Right renal cortex interstitium (tissue), 3 donors: Measurements from ENCODE around the gene PRDM16. TPM values are rescaled to one million over a fixed set of nuclear protein-coding genes. Genes with fewer than 3 reads are reported as not detected.
"Not testable (repeated sequence)": the region's sequence is repeated elsewhere in the genome, so short reads cannot be mapped to it uniquely, and the experiment has no call there.

ENCODE experiments used
- DNase-seq, 3 donors: peaks; one replicate each; pipeline ENCODE4 v3.0.0-alpha.2; 2013; ENCODE audit warnings: low read depth in 3 of 3, low spot score in 2 of 3
- polyA plus RNA-seq, 3 donors: library from polyadenylated mRNA; unstranded; fragments of 120-200 nt; gene quantifications; one replicate each; pipeline ENCODE4 v1.2.1, GENCODE V29; 2013; ENCODE audit not compliant: insufficient read length in 3 of 3

The PRDM16 gene
- polyA plus RNA-seq, 3 donors = 4.8 to 6.6 (median 6.4) TPM

DNA sequence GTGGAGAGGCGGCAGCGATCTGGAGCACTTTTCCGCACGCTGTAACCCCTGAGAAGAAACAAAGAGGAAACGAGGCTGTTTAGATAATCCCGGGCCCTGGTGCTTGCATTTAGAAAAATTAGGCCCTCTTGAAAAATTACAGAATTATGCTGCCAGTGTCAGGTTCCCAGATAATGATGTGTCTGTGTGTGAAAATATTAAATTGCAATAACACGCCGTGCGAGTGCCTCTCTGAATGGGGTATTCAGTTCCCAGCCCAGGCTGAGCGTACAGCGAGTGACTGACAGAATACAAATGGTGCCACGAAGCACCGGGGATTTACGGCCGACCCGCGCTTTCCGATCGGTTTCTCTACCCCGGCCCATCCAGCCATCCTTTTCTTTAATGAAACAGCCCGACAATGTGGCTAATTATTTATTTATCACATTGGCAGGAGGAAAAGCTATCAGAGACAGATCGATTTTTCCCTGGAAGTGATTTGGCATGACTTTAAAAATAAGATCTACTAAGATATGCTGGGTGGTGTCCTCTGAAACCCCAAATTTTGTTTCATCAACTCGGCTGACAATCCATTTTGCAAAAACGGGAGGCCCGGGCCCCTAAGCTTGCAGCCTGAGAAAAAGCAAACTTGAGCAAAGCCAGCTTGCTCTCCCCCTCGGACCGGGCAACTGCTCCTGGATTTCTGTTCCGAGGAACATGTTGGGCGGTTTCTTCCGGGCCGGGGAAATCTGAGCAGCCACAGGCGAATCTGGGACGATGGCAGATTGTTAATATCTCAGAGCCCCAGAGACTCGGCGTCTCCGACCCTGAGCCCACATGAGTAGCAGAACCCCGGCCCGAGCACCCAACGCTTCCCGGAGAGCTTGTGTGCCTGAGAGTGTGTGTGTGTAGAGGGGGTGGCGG is 11.3 kb downstream of the PRDM16 start:
- no peak for DNase-seq

GRCh38 chr1:3081171-3081683 is 12.2 kb downstream of the PRDM16 start:
- DNase-seq = no peak

DNA sequence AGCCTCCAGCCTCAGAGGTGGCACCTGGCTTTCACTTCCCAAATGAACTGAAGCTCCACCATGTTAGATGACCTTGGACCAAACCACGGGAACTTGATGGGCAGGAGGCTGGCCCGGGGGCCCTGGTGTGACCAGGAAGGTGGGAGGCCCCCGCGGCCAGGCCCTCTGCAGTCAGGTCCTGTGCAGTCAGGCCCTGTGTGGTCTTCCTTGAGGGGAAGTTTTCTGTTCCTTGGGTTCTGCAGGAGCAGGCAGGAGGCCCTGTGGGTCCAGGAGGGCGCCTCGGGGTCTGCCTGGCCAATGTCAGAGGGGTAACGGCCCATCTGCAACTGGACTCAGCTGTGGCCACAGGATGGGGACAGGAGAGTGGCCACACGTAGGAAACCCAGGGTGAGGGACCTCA is 13.0 kb downstream of the PRDM16 start:
- DNase-seq = no peak

DNA sequence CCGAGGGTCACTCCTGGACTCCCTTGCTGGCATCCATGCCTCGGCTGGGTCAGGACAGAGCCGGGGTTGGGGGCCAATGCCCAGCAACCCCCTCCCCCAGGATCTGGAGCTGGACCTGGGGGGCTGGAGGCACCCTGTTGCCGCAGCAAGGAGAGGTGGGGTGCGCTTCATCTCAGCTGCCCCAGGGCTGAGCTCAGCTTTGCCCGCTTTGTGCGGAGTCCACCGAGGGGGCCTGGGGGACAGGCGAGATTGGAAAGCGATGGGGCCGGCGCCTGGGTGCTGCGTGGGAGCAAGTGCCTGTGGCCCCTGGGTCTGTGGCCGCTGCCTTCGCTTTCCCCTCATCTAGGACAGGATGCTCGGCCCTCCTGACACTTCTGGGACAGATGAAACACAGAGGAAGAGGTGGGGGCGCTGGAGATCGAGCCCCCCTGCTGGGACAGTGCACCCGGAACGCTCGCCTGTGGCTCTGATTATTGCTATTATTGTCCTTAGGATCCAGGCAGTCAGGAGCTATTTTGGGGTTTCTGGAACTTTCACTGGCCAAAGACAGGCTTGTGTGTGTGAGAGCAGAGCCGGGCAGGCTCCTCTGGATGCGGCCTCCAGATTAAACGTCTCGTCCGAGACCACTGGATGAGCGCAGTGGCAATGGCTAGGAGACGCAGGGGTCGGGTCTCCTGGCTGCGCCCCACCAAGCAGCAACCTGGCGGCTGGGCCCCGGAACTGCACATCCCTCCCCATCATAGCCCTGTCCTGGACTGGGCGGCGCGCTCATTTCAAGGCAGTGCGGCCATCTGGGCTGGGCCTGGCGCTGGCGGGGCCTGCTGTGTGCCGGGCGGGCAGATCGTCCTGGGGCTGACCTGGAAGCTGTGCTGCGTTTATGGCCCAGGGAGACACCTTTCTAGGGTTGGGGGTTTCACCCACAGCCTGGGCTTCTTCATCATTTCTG is 13.8 kb downstream of the PRDM16 start:
- no peak for DNase-seq

GRCh38 chr1:3084154-3084553 is 15.2 kb downstream of the PRDM16 start:
- DNase-seq = no peak

GRCh38 chr1:3084726-3085125 is 15.7 kb downstream of the PRDM16 start:
- no peak for DNase-seq

DNA sequence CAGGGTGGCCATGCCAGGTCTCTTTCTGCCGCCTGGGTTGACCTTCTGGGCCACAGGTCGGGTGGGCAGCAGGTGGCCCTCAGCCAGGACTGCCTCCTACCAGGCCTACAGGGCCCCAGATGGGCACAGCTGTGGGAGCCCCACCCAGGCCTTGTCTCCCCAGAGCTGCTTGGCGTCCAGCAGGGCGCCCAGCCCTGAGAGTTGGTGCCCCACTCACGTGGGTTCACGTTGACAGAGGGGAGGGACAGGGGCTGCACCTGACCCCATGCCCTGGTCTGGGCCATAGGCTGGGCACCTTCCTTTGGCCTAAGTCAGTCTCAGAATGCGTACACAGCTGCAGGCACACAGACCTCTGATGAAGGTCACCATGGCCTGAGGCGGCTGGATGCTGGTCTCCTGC is 16.7 kb downstream of the PRDM16 start:
- DNase-seq = no peak

GRCh38 chr1:3086272-3086974 is 17.4 kb downstream of the PRDM16 start:
- no peak for DNase-seq

DNA sequence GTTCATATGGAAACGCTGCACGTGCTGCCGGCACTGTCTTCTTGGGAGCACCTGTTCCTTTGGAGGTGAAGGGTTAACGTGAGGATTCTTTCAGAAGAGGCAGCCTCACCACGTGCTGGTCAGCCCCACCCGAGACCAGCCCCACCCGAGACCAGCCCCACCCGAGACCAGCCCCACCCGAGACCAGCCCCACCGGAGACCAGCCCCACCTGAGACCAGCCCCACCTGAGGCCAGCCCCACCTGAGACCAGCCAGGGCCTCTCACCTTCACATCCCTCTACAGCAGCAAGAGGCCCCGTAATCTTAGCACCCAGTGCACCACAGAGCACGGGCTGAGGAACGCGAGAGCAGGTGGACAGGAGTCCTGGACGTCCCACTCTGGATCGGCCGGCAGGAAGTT is 18.0 kb downstream of the PRDM16 start:
- DNase-seq = no peak

DNA sequence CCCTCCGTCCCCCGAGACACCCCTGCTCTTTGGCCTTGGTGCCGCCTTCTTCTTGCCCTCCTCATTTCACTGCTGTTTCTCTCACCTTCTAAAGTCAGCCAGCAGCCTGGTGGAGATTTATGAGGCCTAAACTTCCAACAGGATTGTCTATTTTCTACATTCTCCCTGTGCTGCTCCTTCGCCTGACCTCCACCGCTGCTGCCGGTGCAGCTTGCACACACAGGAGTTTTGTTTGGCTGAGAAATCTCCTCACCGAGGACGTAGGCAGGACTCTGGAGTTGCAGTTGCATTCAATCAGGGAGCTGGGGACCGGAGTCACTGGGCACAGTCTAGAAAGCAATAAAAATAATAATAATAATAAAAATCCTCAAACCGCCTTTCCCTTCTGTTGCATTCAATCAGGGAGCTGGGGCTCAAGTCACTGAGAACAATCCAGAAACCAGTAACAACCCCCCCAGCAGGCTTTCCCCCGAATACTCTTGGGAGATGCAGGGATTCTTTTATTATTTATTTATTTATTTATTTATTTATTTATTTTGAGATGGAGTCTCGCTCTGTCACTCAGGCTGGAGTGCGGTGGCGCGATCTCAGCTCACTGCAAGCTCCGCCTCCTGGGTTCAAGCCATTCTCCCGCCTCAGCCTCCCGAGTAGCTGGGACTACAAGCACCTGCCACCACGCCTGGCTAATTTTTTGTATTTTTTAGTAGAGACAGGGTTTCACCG is 19.1 kb downstream of the PRDM16 start:
- not testable (repeated sequence) for DNase-seq

DNA sequence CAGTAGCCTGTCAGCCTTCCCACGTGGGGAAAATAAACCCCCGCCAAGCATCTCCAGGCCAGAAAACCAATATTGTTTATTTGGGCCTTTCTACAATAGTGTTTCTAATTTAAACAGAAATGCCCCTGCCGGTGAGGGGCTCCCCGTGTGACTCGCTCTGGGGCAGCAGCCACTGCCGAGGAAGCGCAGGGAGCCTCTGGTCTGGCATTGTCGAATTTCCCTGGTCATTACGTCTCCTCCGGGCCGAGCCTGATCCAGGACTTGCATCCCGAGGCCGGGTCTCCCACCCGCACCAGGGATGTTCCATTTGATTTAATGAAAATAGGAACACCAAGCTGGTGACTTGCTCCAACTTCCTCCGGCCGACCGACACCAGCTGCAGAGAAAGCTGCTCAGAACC is 20.5 kb downstream of the PRDM16 start:
- no peak for DNase-seq

GRCh38 chr1:3091334-3091733 is 22.3 kb downstream of the PRDM16 start:
- no peak for DNase-seq

GRCh38 chr1:3092530-3092929 is 23.5 kb downstream of the PRDM16 start:
- DNase-seq = no peak

- DNase-seq = no peak
These were observed 25.1 kb downstream of the PRDM16 start for GRCh38 chr1:3093898-3094626.

- DNase-seq = no peak
These were observed 26.1 kb downstream of the PRDM16 start for GRCh38 chr1:3094863-3095780.

GRCh38 chr1:3096345-3096744 is 27.3 kb downstream of the PRDM16 start:
- DNase-seq = no peak

DNA sequence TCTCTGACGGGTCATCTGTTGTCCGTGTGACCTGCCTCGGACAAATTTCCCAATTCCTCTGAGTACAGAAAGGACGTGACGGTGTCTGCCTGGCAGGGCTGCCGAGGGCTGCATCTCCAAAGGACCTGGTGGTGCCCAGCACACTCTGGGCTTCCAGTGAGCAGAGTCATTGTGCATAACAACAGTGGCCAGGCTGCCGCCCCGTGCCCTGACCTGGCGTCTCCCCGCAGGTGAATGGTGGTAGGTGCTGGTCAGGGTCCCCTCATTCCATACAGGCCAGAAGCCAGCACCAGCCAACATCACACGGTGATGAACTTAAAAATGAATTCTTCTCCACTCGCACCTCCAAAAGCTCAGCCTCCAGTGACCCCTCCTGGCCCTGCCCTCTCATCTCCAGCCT is 28.2 kb downstream of the PRDM16 start:
- DNase-seq = no peak

- DNase-seq = no peak
These were observed 28.9 kb downstream of the PRDM16 start for GRCh38 chr1:3097861-3098260.
